Thyroid gland (tissue), 4 donors: Measurements from ENCODE around the gene NUDT1.

Experiments
- CTCF ChIP-seq, 6 experiments: fragments of 200-600 bp in 3 of 6; fragments of 450-650 bp in 3 of 6; sonication (generic) in 3 of 6; IDR thresholded peaks; one replicate each; pipeline ENCODE4 v1.5.1; 2016 to 2019; ENCODE audit warnings: antibody characterized with exemption in 6 of 6, mild to moderate bottlenecking in 2 of 6, inconsistent platforms in 1 of 6, moderate library complexity in 1 of 6
- POLR2A ChIP-seq, 2 donors: fragments of 450-650 bp; IDR thresholded peaks; one replicate each; pipeline ENCODE4 v1.6.1; 2017; ENCODE audit warnings: antibody characterized with exemption in 2 of 2, mild to moderate bottlenecking in 2 of 2, moderate library complexity in 1 of 2

GRCh38 chr7:2263176-2263575 lies 21.1 kb downstream of the NUDT1 start:
- TF ChIP-seq CTCF (IDR thresholded peaks at IDR 0.05) (no peak), POLR2A (IDR thresholded peaks at IDR 0.05) (no peak)
